ENCODE results near the gene PAFAH1B1.

The PAFAH1B1 gene

DNA sequence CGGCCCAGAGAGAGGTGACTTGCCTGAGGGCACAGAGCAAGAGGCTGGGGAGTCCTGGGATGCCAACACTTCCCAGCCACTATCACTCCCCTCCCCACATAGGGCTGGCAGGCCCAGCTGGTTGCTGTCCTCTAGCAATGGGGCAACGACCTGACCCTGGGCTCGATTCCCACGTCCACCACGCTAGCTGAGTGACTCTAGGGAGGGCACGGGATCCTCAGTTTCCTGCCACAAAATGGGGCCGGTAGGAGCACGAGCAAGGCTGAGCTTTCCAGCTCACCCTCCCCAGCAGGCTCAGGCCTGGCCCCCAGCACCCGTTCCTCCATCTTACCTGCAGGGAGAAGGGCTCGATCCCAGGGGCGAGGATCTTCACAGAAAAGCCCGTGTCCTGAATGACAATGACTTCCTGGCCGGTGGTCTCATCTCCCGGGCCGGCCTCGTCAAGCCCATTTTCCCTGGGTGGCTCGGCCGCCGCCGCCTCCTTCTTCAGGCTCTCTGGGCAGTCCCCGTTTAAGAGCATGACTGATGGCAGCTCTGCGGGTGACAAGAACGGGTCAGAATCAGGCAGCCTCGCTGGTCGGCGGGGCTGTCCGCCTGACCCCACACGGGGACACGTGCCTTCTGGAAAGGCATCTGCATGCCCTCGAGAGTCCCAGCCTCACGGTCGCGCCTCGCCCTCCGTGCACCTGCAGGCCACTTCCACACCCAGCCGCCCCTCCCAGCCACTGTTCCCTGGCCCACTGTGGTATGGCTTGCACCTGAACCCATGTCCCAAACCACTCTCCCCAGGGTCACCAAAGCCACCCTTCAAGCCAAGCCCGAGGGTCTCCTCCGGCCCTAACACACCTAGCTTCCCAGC lies 110.8 kb downstream of the PAFAH1B1 start:
- no peak for DNase-seq

DNA sequence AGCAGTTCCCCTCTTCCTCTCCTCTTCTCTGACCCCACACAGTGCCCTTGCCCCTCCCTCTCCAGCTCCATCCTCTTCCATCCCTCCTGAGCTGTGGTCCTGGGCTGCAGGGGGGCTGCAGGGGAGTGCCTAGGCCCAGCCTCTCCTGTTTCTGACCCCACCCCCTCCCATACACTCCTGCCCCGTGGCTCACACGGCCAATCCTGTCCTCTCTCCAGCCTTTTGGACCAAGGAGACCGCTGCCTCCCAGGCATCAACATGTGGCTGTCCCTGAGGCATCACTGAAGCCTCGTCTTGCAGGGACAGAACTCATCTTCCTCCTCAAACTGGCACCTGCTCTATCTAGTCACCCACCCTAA lies 111.4 kb downstream of the PAFAH1B1 start:
- no peak for DNase-seq

DNA sequence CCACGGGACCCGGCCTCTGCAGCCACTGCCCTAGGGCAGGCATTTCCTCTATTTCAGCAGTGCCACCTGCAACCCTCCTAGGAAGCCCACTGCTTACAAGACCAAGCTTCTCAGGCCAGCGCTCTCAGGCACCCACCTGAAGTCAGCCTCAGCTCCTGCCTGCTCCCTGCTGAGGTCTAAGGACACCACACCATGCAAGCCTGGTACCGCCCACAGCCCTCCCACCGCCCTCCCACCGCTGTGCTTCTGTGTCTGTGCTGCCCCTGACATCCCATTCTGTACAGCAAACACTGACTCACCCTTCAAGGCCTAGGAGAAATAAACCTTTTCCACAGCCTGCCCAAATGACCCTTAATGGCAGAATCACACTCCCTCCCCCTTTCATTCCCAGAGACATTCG lies 111.8 kb downstream of the PAFAH1B1 start:
- DNase-seq = no peak

DNA sequence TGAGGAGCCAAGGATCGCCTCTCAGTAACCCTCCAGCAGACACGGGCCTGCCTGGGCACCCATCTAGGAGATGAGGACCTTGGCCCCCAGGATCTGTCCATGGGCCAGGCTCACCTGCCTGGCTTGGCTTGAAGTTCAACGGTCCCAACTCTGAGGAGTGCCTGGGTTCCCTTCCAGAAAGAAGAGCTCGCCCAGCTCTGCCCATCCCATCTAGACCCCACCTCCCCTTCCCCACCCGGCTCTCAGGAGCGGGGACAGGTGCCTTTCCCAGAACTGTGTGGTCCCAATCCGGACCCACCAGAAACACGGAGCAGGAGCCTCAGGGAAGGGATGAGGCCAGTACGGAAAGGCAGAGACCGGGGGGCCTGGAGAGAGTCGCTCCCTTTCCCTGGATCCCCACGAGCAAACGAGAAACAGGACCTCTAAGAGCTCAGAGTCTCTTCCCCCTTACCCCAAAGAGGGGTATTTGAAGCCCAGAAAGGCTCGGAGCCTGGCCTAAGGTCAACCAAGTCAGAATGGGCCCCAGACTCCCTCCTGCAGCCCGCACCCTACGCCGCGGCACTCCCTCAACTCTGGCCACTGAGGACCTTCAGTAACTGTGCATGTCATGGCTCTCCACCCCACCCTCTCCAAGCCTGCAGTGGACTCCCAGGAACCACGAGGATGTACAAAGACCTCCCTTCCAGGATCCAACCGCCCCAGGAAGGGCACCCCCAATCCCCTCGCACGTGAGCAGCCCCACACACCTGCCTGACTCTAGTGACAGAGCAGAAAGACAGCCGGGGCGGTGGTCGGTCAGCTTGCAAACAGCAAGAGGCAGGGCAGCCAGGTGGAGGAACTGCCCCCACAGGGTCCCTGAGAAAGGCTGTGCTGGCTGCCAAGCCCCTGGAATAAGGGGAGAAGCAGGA lies 112.7 kb downstream of the PAFAH1B1 start:
- DNase-seq = no peak

DNA sequence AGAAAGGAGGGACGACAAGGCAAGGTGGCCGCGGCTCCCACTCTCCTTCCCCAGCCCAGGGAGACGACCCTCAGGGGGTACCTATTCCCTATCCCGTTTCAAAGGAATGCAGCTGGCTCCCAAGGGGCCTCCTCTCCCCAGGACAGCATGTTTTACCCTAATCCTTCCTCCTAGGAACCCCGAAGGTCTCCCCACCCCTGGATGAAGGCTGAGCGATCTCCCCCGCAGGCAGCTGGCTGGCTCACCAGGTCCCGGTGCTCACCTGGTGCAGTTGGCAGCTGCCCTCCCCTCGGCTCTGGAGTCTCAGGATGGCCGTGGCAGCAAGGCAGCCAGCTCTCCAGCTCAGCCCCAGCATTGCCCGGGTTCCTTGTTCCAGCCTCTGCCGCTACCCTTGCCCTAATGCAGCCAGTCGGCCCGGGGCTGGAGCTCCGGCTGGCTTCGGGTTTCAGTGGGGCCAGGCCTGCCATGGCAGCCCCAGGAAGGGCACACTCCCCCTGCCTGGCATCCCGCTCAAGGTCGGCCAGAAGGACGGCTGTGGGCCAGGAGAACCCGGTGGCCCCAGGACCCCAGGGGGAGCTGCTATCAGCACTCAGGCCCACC lies 113.6 kb downstream of the PAFAH1B1 start:
- no peak for DNase-seq

DNA sequence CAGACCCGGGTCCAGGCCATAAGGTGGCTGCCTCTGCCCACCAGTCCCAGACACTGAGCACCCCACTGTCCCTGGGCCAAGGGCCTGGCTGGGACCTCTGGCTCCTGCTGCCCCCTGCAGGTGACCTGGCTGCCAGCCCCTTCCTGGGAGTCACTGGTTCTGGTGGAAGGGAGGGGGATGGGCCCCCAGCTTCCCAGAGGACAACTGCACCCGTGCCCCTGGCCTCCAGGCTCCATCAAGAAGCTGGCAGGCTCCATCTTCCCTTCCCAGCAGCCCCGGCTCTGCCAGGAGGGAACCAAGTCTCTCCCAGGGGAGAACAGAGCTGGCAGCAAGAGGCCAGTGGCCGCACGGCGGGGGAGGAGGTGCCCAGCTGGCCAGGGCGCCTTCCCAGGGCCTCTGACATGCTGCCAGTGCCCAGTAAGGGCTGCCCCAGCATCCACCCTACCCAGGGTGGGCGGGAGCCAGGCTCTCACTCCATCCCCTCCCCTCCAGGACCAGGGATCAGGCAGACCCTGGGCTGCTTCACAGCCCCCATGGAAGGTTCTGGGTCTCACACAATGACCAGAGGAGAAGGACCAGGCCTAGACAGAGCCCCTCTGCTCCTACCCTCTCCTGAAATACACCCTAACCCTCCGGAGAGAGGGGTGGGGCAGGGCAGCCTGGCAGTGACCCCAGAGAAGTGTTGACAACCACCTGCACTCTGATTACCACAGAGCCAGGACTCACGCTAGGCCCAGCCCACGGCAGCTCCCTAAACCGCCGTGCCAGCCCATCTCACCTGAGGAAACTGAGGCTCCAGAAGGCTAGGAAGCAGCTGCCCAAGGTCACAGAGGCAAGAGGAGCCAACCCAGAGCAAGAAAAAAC lies 114.5 kb downstream of the PAFAH1B1 start:
- no peak for DNase-seq

DNA sequence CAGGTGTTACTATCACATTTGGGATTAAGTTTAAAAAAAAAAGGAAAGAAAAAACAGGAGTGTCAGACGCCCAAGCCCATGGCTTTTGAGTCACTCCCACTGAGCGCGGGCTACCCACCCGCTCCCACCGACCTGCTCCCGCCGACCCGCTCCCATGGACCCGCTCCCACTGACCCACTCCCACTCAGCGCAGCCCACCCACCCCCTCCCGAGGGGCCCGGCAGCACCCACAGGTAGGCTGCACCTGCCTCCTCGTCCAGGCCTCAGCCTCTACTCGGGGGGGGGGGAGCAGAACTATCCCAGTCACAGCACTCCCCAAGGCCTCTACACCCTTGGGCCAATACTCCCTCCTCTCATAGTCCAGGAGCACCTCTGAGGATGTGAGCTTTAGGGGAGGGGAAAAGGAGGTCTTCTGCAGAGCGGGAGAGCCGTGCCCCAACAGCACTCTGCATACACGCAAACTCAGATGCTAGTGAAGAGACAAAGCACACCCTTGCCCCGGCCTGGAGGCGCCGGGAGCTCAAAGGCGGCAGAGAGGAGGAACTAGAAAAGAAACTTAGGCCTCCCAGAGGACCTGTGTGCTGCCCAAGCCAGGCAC lies 115.2 kb downstream of the PAFAH1B1 start:
- no peak for DNase-seq

DNA sequence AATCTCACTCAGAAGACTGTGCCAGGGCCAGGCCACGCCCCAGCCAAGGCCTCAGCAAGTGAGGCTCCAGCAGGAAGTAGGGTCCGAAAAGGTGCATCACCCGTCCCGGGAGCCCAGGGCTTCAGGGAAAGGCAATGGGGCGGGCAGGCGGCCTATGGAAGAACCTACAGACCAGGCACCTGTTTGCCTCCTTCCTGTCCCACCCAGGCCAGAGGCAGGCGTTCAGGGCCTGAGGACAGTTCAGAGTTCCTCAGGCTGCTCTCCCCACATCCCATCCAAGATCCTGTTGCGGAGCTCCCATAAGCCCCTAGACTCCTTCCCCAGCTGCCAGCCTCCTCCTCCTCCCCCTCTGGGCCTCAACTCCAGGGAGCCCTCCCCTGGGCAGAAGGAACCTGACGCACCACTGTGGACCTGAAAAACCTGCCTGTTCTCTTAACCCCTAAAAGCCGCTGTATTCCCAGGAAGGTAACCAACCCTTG lies 115.8 kb downstream of the PAFAH1B1 start:
- no peak for DNase-seq

DNA sequence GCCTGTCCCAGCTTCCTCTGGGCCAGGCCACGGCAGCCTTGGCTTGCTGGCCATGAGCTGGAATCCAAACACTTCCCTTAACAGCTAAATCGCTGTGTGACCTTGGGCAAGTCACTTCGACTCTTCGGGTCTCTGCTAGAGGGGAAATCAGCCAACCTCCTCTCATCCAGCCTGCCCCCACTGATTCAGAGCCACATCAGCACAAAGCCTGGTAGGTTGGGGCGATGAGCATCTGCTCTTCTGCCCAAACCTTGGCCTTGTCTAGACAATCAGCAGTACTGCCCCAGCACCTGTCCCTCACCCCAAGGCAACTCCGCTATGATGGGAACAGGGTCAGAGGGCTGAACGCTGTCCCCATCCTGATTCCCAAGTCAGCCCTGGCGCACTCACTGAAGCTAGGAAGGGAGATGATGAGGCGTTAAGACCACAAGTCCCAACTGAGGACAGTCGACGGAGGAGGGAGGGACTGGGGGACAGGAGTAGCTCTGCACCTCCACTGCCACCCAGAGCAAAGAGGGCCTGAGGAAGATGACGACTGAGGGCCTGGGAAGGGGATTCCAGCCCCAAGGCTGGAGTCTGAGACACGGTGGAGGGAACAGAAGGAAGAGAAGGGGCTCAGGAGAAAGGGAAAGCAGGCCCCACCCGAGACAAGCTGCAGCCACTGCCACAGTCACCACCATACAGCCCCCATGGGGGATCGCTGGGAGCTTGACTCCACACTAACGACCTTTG lies 116.8 kb downstream of the PAFAH1B1 start:
- no peak for DNase-seq

DNA sequence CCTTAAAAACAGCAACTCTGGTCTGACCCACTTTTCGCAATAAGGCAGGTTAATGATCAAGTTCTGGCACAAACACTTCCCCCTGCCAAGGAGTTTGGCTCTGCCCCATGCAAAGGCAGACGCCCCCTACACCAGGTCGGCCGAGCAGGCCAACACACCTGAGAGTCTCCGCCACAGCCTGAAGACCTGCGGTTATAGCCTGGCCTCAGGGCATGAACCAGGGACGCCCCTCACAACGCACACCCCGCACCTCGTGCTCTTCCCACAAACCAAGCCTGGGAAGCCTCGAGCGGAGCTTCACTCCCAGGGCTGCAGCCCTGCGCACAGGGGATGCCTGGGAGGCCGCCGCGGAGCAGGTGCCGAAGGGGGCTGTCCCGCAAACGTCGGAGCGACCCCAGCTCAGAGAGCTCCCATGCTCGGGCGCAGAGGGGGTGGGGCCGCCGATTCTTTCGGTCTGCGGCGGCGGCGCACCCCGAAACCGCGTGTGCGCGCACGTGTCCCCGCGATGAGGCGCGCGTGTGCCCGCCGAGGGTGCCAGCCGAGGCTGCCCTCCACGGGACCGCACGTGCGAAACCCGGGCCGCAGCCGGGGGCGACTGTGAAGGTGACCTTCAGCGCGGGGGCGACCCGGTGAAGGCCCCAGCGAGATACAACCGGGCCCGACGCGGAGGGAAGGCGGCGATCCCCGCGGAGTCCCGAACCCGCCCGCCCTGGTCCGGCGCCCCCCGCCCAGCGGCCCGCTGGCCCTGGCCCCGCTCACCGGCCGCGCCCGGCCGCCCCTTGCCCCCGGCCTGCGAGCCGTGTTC lies 117.6 kb downstream of the PAFAH1B1 start:
- DNase-seq = peak; percentile 21 to 22

DNA sequence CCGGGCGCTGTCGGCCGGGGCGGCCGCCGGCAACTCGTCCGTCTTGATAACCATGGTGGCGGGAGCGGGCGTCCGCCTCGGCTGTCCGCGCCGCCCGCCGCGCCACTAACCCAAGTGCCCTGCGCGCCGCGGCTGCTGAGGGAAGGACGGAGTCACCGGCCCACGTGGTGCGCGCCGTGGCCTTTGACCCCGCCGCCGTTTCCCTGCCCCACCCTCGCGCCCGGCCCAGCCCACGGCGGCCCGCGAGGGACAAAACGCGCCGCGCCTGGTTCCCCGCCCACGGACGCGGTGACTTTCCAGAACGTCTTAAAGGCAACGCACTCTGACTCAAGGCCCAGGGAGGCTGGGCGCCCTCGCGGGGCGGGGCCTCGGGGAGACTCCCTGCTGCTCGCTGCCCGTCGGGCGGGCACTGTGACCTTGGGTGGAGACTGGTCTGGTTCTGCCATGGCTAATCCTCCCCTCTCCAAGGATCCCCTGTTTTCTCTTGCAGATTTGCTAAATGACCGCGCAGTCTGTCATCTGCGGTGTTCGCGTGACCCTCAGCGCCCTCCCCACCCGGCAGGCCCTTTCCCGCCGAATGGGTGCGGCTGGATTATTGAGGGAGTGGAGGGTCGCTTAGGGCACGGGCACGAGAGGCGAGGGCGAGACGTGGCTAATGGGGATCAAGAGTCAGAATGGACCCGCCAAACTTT lies 118.3 kb downstream of the PAFAH1B1 start, which contains the start of gene CLUH:
TSS of gene CLUH (minus strand) at position 157 of the 692 bp plus-strand sequence. CDS start at position 54, 103 bp downstream.
- peak; percentile 95 to 96 for DNase-seq

DNA sequence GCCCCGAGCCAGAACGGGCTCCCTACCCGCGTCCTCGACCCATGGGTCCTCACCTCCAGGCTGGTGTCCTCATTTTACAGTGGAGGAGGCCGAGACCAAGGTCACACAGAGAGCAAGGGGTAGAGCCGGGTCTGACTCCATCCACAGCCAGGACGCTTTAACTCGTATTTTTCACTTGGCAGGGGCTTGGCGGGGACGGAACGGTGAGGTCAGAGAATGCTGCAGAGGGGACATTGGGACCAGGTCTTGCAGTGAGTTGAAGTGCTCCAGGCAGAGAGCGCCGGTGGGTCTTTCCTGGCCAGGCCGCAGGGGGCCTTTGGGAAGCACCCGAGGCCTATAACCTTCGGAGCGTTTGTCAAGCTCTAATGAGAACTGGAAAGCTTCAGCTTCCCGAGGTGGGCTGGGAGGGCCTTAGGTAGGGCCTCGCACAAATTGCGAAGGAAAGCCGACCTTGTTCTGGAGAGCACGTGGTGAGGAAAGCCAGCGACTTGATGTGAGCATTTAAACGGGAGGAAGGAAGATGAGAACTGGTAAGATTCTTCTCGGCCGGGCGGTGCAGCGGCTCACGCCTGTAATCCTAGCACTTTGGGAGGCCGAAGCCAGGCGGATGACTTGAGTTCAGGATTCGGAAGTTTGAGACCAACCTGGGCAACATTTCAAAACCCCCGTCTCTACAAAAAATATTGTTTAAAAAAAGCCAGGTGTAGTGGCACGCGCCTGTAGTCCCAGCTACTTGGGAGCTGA lies 119.0 kb downstream of the PAFAH1B1 start:
- DNase-seq = no peak

DNA sequence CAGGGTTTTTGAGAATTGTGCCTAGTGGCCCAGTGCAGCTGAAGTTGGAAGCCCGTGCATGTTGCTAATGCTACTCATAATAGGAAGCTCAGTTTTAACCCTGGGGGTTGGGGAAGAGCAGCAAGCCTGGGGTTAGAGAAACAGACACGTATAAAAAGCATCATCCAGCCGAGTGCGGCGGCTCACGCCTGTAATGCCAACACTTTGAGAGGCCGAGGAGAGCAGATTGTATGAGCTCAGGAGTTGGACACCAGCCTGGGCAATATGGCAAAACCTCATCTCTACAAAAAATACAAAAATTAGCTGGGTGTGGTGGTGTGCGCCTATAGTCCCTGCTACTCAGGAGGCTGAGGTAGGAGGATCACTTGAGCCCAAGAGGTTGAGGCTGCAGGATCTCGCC lies 120.4 kb downstream of the PAFAH1B1 start:
- DNase-seq = no peak

DNA sequence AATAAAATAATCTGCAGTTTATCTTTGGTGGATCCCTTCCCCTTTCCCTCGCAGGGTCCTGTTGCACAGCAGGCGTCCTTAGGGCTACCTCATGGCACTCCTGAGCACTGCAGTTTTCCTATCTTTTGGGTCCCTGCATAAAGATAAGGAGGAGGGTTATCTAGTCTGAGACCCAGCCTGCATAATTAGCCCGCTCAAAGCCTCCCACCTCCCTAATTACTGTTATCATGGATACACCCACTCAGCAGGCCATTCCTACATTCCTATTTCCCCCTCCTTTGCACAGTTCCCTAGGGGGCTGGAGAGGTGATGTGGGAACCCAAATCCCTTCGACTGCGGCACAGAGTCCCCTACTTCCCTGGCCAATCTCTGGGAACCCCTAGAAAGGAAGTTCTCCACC lies 123.2 kb downstream of the PAFAH1B1 start:
- DNase-seq = no peak

DNA sequence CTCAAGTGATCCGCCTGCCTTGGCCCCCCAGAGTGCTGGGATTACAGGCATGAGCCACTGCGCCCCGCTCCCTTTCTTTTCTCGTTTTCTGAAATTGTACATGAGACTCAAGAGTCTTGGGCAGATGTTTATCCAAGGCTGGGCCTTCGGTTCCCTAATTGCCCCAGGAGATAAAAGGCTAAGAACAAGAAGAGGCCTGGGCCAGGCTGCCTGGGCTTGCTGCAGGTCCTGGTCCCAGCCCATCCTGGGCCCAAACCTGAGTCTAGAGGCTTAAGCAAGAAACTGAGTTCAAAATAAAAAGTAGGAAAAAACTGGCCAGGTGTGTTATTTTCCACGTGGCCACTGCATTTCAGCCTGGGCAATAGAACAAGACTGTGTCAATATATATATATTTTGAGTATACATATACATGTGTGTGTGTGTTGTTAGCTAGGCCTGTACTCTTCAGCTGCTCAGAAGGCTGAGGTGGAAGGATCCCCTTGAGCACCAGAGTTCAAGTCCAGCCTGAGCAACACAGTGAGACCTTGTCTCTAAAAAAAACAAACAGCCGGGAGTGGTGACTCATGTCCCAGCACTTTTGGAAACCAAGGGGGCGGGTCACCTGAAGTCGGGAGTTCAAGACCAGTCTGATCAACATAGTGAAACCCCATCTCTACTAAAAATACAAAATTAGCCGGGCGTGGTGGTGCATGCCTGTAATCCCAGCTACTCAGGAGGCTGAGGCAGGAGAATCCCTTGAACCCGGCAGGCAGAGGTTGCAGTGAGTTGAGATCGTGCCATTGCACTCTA lies 124.9 kb downstream of the PAFAH1B1 start:
- DNase-seq = no peak

DNA sequence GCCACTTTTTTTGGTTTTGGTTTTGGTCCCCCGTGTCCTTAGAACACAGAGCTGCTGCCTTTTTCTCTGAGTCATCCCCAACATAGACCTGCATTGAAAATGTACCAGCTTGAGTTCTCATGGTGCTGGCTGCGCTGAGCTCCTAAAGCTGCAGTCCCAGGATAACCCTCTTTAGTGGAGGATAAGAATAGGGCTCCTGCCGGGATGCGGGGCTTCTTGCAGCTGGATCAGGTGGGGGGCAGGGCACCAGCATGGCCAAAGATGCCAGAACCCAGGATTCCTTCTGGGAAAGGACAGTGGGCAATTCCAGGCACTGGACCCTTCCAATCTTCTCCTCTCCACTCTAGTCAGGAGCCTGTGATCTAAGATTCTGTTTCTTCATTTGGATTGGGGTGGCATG lies 126.4 kb downstream of the PAFAH1B1 start:
- DNase-seq = no peak

DNA sequence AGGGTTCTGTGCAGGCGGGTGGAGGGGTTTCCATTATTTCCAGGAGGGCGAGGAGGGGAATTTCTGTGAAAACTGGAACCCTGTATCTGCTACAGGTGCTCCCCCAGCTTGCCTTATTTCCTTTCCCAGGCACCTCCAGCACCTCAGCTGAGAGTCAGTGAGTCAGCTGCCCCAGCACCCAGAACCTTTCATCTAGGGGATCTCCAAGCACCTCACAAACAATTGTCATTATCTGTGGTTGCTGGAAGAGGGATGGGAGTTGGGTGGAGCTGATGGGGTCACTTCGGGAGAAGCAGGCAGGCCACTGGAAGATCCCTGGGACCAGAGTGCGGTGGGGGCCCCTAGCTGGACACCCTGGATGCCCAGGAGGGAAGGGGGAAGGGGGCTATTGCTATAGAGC lies 128.1 kb downstream of the PAFAH1B1 start:
- no peak for DNase-seq

DNA sequence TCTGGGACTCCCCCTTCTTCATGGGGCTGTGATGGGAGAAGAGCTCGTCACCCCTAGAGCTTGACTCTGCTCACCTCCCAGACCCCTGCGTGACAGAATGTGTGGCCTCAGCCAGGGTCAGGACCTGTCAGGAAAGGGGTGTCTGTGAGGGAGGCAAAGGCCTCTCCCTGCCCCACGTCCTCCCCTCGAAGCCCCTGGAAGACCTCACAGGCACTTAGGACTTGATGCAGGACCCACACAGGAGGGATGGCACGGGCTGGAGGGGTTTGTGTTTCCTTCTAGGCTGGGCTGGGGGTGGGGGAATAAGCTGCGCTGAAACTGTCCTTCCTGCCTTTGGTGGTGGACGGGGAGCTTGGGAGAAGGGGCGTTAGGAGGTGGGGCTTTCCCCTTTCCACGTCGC lies 129.2 kb downstream of the PAFAH1B1 start:
- no peak for DNase-seq

Data from CD4-positive, alpha-beta T cell treated with Interleukin-4 for 1 hour (primary cell).